GM23338 (cell line): ENCODE results near the gene UBTD1.

Source experiments
- CTCF ChIP-seq, 2 experiments: fragments of 200-600 bp in 1 of 2; sonication (generic) in 1 of 2; conservative IDR thresholded peaks; 2 replicates each; pipeline versions ENCODE4 v1.5.1 to v1.6.1; 2016 to 2017; ENCODE audit warnings: antibody characterized with exemption in 2 of 2, low read depth in 2 of 2, mild to moderate bottlenecking in 2 of 2, moderate library complexity in 1 of 2
- EZH2 ChIP-seq: fragments of 200-600 bp; sonication (generic); IDR thresholded peaks from one replicate; pipeline ENCODE4 v1.8.0; 2017; ENCODE audit warnings: antibody characterized with exemption, mild to moderate bottlenecking, low read depth; ENCODE audit not compliant: unreplicated experiment
- EZH2phosphoT487 ChIP-seq: fragments of 200-600 bp; sonication (generic); IDR thresholded peaks from one replicate; pipeline ENCODE4 v1.8.1; 2018; ENCODE audit warnings: antibody characterized with exemption; ENCODE audit not compliant: unreplicated experiment
- JUNB ChIP-seq: IDR thresholded peaks from one replicate; pipeline ENCODE4 v1.6.1; 2016; ENCODE audit warnings: antibody characterized with exemption; ENCODE audit not compliant: unreplicated experiment
- POLR2AphosphoS5 ChIP-seq: IDR thresholded peaks from 2 replicates; pipeline ENCODE4 v1.6.1; 2016; ENCODE audit warnings: antibody characterized with exemption, low read depth
- REST ChIP-seq: IDR thresholded peaks from one replicate; pipeline ENCODE4 v1.6.1; 2018; ENCODE audit warnings: antibody characterized with exemption; ENCODE audit not compliant: unreplicated experiment

GRCh38 chr10:97584060-97584797 lies 85.5 kb downstream of the UBTD1 start, which contains the start of gene HOGA1:
- TF ChIP-seq REST (no peak), POLR2AphosphoS5 (no peak), CTCF (conservative IDR thresholded peaks at IDR 0.05; ENCODE audit: low read depth in 2 of 2) (no peak), JUNB (no peak), EZH2 (no peak), EZH2phosphoT487 (no peak)
